HL-60 (cell line): ENCODE measurements around the gene FHDC1.

Source experiments
- DNase-seq, 2 experiments: peaks; one replicate each; pipeline ENCODE4 v3.0.0-alpha.2; 2010 to 2020; ENCODE audit warnings: low read depth in 1 of 2, low spot score in 1 of 2
- H3K27ac ChIP-seq: fragments of 250-450 bp; sonication (Bioruptor Pico); replicated peaks from 2 replicates; pipeline ENCODE4 v1.5.1; 2020; ENCODE audit warnings: mild to moderate bottlenecking, moderate library complexity
- H3K27me3 ChIP-seq: fragments of 250-450 bp; sonication (Bioruptor Pico); 2 replicates; pipeline ENCODE4 v1.5.1; 2021; ENCODE audit warnings: mild to moderate bottlenecking, moderate library complexity; ENCODE audit not compliant: insufficient read depth, poor library complexity, severe bottlenecking
- H3K4me3 ChIP-seq: replicated peaks from 2 replicates; pipeline ENCODE4 v1.5.1; 2011; ENCODE audit warnings: mild to moderate bottlenecking, control low read depth, low read length; ENCODE audit not compliant: insufficient read depth
- CTCF ChIP-seq: IDR thresholded peaks from one replicate; pipeline ENCODE4 v1.5.1; 2011; ENCODE audit warnings: low read length, control low read depth, inconsistent platforms; ENCODE audit not compliant: insufficient read depth
- GABPA ChIP-seq: IDR thresholded peaks from 2 replicates; pipeline ENCODE4 v1.6.1; 2012; ENCODE audit warnings: low read depth
- POLR2AphosphoS5 ChIP-seq: IDR thresholded peaks from 2 replicates; pipeline ENCODE4 v1.6.1; 2012; ENCODE audit warnings: low read depth
- REST ChIP-seq: IDR thresholded peaks from 2 replicates; pipeline ENCODE4 v1.6.1; 2012; ENCODE audit warnings: low read depth; ENCODE audit not compliant: insufficient replicate concordance
- SPI1 ChIP-seq: IDR thresholded peaks from 2 replicates; pipeline ENCODE4 v1.6.1; 2012; ENCODE audit warnings: low read depth, mild to moderate bottlenecking, borderline replicate concordance

FHDC1 gene

GRCh38 chr4:153001626-153002025, 65.5 kb downstream of the FHDC1 start:
- no peak overlapping the region for H3K4me3 ChIP-seq
- no peaks in the 10 kb centered on the region for H3K27me3 ChIP-seq
- no peak overlapping the region for H3K27ac ChIP-seq
- TF ChIP-seq POLR2AphosphoS5 (no peak), SPI1 (no peak), REST (no peak), CTCF (no peak), GABPA (no peak)
- DNase-seq, result no peak

GRCh38 chr4:153002110-153002509, 66.0 kb downstream of the FHDC1 start:
- DNase-seq, result no peak
- no peak overlapping the region for H3K27ac ChIP-seq
- H3K27me3 ChIP-seq, result no peaks in the 10 kb centered on the region
- H3K4me3 ChIP-seq, result no peak overlapping the region
- TF ChIP-seq REST, result no peak

GRCh38 chr4:153004081-153004850, 68.1 kb downstream of the FHDC1 start:
- TF ChIP-seq GABPA, result no peak
- TF ChIP-seq CTCF, result no peak
- no peak for TF ChIP-seq REST
- no peak for TF ChIP-seq POLR2AphosphoS5
- no peak for TF ChIP-seq SPI1
- no peak overlapping the region for H3K4me3 ChIP-seq
- no peak overlapping the region for H3K27ac ChIP-seq
- no peaks in the 10 kb centered on the region for H3K27me3 ChIP-seq
- no peak for DNase-seq
